Stimulated activated CD4-positive, alpha-beta T cell treated with anti-CD3 and anti-CD28 coated beads, Interleukin-12 subunit alpha, Interleukin-12 subunit beta, amount 100 ng/mL, for 4 hours (primary cell): ENCODE measurements around the gene TEX26.

Experiments used
- DNase-seq: peaks from one replicate; pipeline ENCODE4 v3.0.0-alpha.2; 2020

TEX26 gene

GRCh38 chr13:31015199-31015598, 82.7 kb downstream of the TEX26 start:
- no peak for DNase-seq

GRCh38 chr13:31016342-31017325, 84.2 kb downstream of the TEX26 start:
- DNase-seq, result no peak

GRCh38 chr13:31018511-31018910, 86.1 kb downstream of the TEX26 start:
- DNase-seq, result no peak

GRCh38 chr13:31020996-31021395, 88.5 kb downstream of the TEX26 start:
- no peak for DNase-seq

- DNase-seq, result no peak
These were observed 89.9 kb downstream of the TEX26 start for GRCh38 chr13:31022288-31022895.

- no peak for DNase-seq
These were observed 90.6 kb downstream of the TEX26 start for GRCh38 chr13:31022928-31023530.
